T-helper 9 cell (primary cell): Measurements from ENCODE around the gene TRPM8.

ENCODE experiments used
- DNase-seq: peaks from one replicate; pipeline ENCODE4 v3.0.0-alpha.2; 2020

Gene TRPM8

GRCh38 chr2:234050455-234051135 is 133.4 kb downstream of the TRPM8 start, which contains the start of gene SPP2:
SPP2 (plus strand) TSS chr2:234050702; CDS start chr2:234050787, 85 bp downstream.
- DNase-seq: no peak

- no peak for DNase-seq
Measured at GRCh38 chr2:234051374-234052070, 134.3 kb downstream of the TRPM8 start.

GRCh38 chr2:234058881-234059280 is 141.7 kb downstream of the TRPM8 start:
- no peak for DNase-seq

GRCh38 chr2:234060236-234060635 is 143.1 kb downstream of the TRPM8 start:
- DNase-seq: no peak

GRCh38 chr2:234061624-234062257 is 144.6 kb downstream of the TRPM8 start:
- DNase-seq: no peak

GRCh38 chr2:234066587-234066986 is 149.4 kb downstream of the TRPM8 start:
- DNase-seq: no peak
